Ishikawa (cell line): ENCODE measurements around the gene ARSI.

Source experiments
- CEBPB ChIP-seq: IDR thresholded peaks from 2 replicates; pipeline ENCODE4 v1.6.1; 2012
- CREB1 ChIP-seq: IDR thresholded peaks from 2 replicates; pipeline ENCODE4 v1.6.1; 2012; ENCODE audit warnings: low read depth
- EP300 ChIP-seq: IDR thresholded peaks from 2 replicates; pipeline ENCODE4 v1.6.1; 2012; ENCODE audit warnings: borderline replicate concordance
- MAX ChIP-seq: IDR thresholded peaks from 2 replicates; pipeline ENCODE4 v1.6.1; 2012
- RAD21 ChIP-seq: IDR thresholded peaks from 2 replicates; pipeline ENCODE4 v1.6.1; 2012; ENCODE audit warnings: low read depth
- REST ChIP-seq: IDR thresholded peaks from 2 replicates; pipeline ENCODE4 v1.6.1; 2012; ENCODE audit warnings: low read depth, mild to moderate bottlenecking
- TAF1 ChIP-seq: IDR thresholded peaks from 2 replicates; pipeline ENCODE4 v1.6.1; 2012; ENCODE audit warnings: low read depth, mild to moderate bottlenecking
- TCF12 ChIP-seq: IDR thresholded peaks from 2 replicates; pipeline ENCODE4 v1.6.1; 2012; ENCODE audit warnings: low read depth
- USF1 ChIP-seq: IDR thresholded peaks from 2 replicates; pipeline ENCODE4 v1.6.1; 2012
- YY1 ChIP-seq: IDR thresholded peaks from 2 replicates; pipeline ENCODE4 v1.6.1; 2012; ENCODE audit warnings: low read depth

GRCh38 chr5:150323819-150324218 is 21.1 kb upstream of the ARSI start:
- TF ChIP-seq REST (no peak), TAF1 (no peak), YY1 (no peak), TCF12 (no peak), CEBPB (no peak), RAD21 (no peak), MAX (no peak), EP300 (no peak), USF1 (no peak), CREB1 (no peak)
